RWPE1 (cell line): ENCODE measurements around the gene GPRIN3.

Source experiments
- CTCF ChIA-PET: fragments of 350-600 bp; sonication (Branson Sonifier 250); formaldehyde crosslinking; extraction: SDS; loops from one replicate; lab custom pipeline; 2021; lab: Yijun Ruan, JAX
- POLR2A ChIA-PET: fragments of 400-600 bp; formaldehyde crosslinking; extraction: SDS; loops from one replicate; lab custom pipeline; 2020; ENCODE audit warnings: antibody characterized with exemption; ENCODE audit not compliant: low non-redundant PET; lab: Yijun Ruan, JAX
- DNase-seq: peaks from one replicate; pipeline ENCODE4 v3.0.0; 2012; ENCODE audit warnings: low spot score
- H3K27ac ChIP-seq: fragments of 450-650 bp; 2 replicates; pipeline ENCODE4 v1.5.1; 2017
- TF ChIP-seq, protein P1 (sequence below): fragments of 450-650 bp; conservative IDR thresholded peaks from 2 replicates; pipeline ENCODE4 v1.5.1; 2017; ENCODE audit warnings: low read depth, mild to moderate bottlenecking

GPRIN3 gene

GRCh38 chr4:89193843-89194242 lies 113.8 kb downstream of the GPRIN3 start:
- POLR2A ChIA-PET = no interaction called here
- H3K27ac ChIP-seq = no peak overlapping the region
- CTCF ChIA-PET = no interaction called here
- no peak for DNase-seq
- TF ChIP-seq, protein P1, sequence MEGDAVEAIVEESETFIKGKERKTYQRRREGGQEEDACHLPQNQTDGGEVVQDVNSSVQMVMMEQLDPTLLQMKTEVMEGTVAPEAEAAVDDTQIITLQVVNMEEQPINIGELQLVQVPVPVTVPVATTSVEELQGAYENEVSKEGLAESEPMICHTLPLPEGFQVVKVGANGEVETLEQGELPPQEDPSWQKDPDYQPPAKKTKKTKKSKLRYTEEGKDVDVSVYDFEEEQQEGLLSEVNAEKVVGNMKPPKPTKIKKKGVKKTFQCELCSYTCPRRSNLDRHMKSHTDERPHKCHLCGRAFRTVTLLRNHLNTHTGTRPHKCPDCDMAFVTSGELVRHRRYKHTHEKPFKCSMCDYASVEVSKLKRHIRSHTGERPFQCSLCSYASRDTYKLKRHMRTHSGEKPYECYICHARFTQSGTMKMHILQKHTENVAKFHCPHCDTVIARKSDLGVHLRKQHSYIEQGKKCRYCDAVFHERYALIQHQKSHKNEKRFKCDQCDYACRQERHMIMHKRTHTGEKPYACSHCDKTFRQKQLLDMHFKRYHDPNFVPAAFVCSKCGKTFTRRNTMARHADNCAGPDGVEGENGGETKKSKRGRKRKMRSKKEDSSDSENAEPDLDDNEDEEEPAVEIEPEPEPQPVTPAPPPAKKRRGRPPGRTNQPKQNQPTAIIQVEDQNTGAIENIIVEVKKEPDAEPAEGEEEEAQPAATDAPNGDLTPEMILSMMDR = no peak
